Spleen (tissue), 11 donors: Measurements from ENCODE around the gene PTGIR. TPM values are rescaled to one million over a fixed set of nuclear protein-coding genes. Genes with fewer than 3 reads are reported as not detected.

Experiments
- DNase-seq: peaks from one replicate; pipeline ENCODE4 v3.0.0-alpha.2; 2020
- H3K27ac ChIP-seq, 8 donors: fragments of 200-600 bp; sonication (generic) in 7 of 8; 1 replicate in 4 of 8; 2 replicates in 4 of 8; pipeline versions ENCODE4 v1.5.0 to v1.8.0; 2016 to 2021; ENCODE audit warnings: inconsistent platforms in 4 of 8, mild to moderate bottlenecking in 4 of 8, moderate library complexity in 1 of 8
- H3K27me3 ChIP-seq, 7 donors: fragments of 200-600 bp; sonication (generic) in 6 of 7; replicated peaks in 1 of 7; 1 replicate in 4 of 7; 2 replicates in 3 of 7; pipeline versions ENCODE4 v1.5.0 to v1.8.0; 2016 to 2021; ENCODE audit warnings: inconsistent platforms in 3 of 7, mild to moderate bottlenecking in 1 of 7
- H3K36me3 ChIP-seq, 6 donors: fragments of 200-600 bp; sonication (generic) in 5 of 6; 1 replicate in 4 of 6; 2 replicates in 2 of 6; pipeline versions ENCODE4 v1.5.0 to v1.8.0; 2016 to 2021; ENCODE audit warnings: inconsistent platforms in 2 of 6
- H3K4me1 ChIP-seq, 6 donors: fragments of 200-600 bp; sonication (generic) in 5 of 6; 1 replicate in 3 of 6; 2 replicates in 3 of 6; pipeline versions ENCODE4 v1.5.0 to v1.8.0; 2016 to 2021; ENCODE audit warnings: inconsistent platforms in 3 of 6
- H3K4me3 ChIP-seq, 8 donors: fragments of 200-600 bp; sonication (generic) in 7 of 8; 1 replicate in 4 of 8; 2 replicates in 4 of 8; pipeline versions ENCODE4 v1.5.0 to v1.8.0; 2016 to 2021; ENCODE audit warnings: inconsistent platforms in 4 of 8, mild to moderate bottlenecking in 4 of 8, moderate library complexity in 2 of 8
- H3K9me3 ChIP-seq, 8 donors: fragments of 200-600 bp; sonication (generic) in 7 of 8; 1 replicate in 4 of 8; 2 replicates in 4 of 8; pipeline versions ENCODE4 v1.5.0 to v1.8.0; 2016 to 2021; ENCODE audit warnings: inconsistent platforms in 4 of 8
- POLR2A ChIP-seq, 3 donors: fragments of 450-650 bp; IDR thresholded peaks; one replicate each; pipeline ENCODE4 v1.5.1; 2017; ENCODE audit warnings: antibody characterized with exemption in 3 of 3, mild to moderate bottlenecking in 1 of 3
- POLR2AphosphoS5 ChIP-seq, 3 donors: sonication (generic); formaldehyde crosslinking; IDR thresholded peaks; one replicate each; pipeline ENCODE4 v1.5.1; 2017; ENCODE audit warnings: antibody characterized with exemption in 3 of 3
- WGBS, 5 donors: extraction: QIAGEN DNeasy Blood & Tissue Kit in 3 of 5; methylation state at CpG; one replicate each; pipeline versions ENCODE4 v1.1.5 to v1.1.7; 2013 to 2018; 5-methylcytosine and 5-hydroxymethylcytosine counted together
- intact Hi-C: fragments of 100-400 bp; cut with DNase I; formaldehyde crosslinking; loops from one replicate; pipeline ENCODE4 v1.15.0; 2023; ENCODE audit warnings: low total_unique reads
- polyA plus RNA-seq, 3 donors: library from polyadenylated mRNA; stranded (reverse); fragments of 200-250 nt; gene quantifications; one replicate each; pipeline ENCODE4 v1.2.1, GENCODE V29; 2013
- total RNA-seq, 7 donors: library from RNA; depleted of rRNA in 3 of 7; stranded (reverse); fragments of >200 nt in 3 of 7; fragmentation: NEBNext Ultra II Directional in 4 of 7; extraction: Animal tissue kit (Norgen Biotek cat#: 25700) in 4 of 7; gene quantifications; one replicate each; pipeline versions ENCODE4 v1.1.0 to v1.2.1, GENCODE V29; 2016 to 2021
- TF ChIP-seq, protein P1 (sequence below), 11 experiments: fragments of 200-600 bp in 7 of 11; fragments of 450-650 bp in 4 of 11; sonication (generic) in 4 of 11; IDR thresholded peaks in 8 of 11; conservative IDR thresholded peaks in 3 of 11; 1 replicate in 7 of 11; 2 replicates in 4 of 11; pipeline versions ENCODE4 v1.4.0 to v1.8.0; 2016 to 2021; ENCODE audit warnings: antibody characterized with exemption in 11 of 11, inconsistent platforms in 4 of 11, mild to moderate bottlenecking in 1 of 11
- donor health status: healthy with polysubstance abuse.
- donor health status: DM: no; HTN: no; CAD: no; lungs with moderate emphysema.
- donor health status: DM: no; HTN: no; CAD: no.
- donor health status: Bipolar disorder and iron deficiency.
- donor health status: healthy.
- donor health status: DM: no; HTN: no; CAD: no.
- donor health status: DM: yes; HTN: yes; CAD: no.

The PTGIR gene
- total and polyA plus RNA-seq, 10 donors, result 5.4 to 18.6 (median 7.9) TPM

DNA sequence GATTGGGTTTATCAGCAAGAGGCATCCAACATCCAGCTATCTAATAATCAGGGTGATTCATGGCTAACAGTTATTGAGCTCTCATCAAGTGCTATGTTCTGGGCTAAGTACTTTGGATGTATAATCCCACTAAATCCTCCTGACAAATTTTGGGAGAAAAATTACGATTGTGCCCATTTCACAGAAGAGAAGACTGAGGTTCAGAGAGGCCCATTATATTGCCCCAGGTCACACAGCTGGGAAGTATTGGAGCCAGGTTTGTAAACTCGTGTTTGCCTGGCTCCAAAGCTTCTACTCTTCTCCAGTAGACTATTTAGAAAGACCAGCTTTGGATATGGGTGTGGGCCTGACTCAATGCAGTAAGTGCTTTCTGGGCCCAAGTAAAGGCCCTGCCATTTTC, 44.6 kb downstream of the PTGIR start:
- 73 to 97% (median 85%) methylated on average over 2 of the region's 2 CpGs for WGBS, 5 donors
- no peak overlapping the region for H3K27ac ChIP-seq
- peaks cover 0 to 9% (median 2%) of the 10 kb centered on the region in 6 donors for H3K4me1 ChIP-seq
- H3K36me3 ChIP-seq, result no peaks in the 10 kb centered on the region
- TF ChIP-seq POLR2AphosphoS5 (IDR thresholded peaks at IDR 0.05), result no peak
- TF ChIP-seq POLR2A (IDR thresholded peaks at IDR 0.05), result no peak
- TF ChIP-seq, protein P1, sequence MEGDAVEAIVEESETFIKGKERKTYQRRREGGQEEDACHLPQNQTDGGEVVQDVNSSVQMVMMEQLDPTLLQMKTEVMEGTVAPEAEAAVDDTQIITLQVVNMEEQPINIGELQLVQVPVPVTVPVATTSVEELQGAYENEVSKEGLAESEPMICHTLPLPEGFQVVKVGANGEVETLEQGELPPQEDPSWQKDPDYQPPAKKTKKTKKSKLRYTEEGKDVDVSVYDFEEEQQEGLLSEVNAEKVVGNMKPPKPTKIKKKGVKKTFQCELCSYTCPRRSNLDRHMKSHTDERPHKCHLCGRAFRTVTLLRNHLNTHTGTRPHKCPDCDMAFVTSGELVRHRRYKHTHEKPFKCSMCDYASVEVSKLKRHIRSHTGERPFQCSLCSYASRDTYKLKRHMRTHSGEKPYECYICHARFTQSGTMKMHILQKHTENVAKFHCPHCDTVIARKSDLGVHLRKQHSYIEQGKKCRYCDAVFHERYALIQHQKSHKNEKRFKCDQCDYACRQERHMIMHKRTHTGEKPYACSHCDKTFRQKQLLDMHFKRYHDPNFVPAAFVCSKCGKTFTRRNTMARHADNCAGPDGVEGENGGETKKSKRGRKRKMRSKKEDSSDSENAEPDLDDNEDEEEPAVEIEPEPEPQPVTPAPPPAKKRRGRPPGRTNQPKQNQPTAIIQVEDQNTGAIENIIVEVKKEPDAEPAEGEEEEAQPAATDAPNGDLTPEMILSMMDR (IDR thresholded peaks at IDR 0.05 in 8 of 11, conservative IDR thresholded peaks at IDR 0.05 in 3 of 11), result no peak
- no peaks in the 10 kb centered on the region for H3K27me3 ChIP-seq
- DNase-seq, result no peak
- no peak overlapping the region for H3K4me3 ChIP-seq
- intact Hi-C loops, result no loop called here
- H3K9me3 ChIP-seq, result no peaks in the 10 kb centered on the region

DNA sequence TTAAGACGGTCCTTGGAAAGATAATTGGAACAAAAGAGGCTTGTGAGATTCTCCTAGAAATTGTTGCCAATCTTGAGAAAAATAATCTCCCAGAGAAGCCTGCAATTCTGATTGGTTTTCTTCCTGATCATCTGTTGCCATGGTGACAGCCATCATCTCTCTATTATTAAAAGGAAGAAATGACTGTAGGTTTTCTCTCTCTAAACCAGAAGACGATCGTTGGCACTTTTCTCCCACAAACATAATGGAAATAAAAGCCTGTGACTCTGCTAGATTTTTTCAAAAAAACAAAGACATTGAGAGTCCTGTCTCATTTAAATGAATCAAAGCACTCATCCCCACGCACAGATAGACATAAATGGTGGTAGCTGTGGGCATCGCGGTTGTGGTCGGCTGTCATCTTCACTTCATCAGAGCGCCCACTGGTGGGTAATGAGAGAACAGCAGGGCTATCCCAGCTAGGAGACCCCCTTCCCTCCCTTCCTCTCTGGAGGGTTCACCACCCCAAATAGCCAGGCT, 45.5 kb downstream of the PTGIR start:
- TF ChIP-seq POLR2AphosphoS5 (IDR thresholded peaks at IDR 0.05) (no peak), POLR2A (IDR thresholded peaks at IDR 0.05) (no peak)
- TF ChIP-seq, protein P1 (IDR thresholded peaks at IDR 0.05 in 8 of 11, conservative IDR thresholded peaks at IDR 0.05 in 3 of 11), result peak in 4 of 11 experiments; percentile 7 to 42 (median 24)
- no peaks in the 10 kb centered on the region for H3K9me3 ChIP-seq
- peaks cover 0 to 9% (median 2%) of the 10 kb centered on the region in 6 donors for H3K4me1 ChIP-seq
- DNase-seq, result no peak
- 28 to 68% (median 58%) methylated on average over 8 of the region's 8 CpGs for WGBS, 5 donors
- no peaks in the 10 kb centered on the region for H3K36me3 ChIP-seq
- no peak overlapping the region for H3K4me3 ChIP-seq
- intact Hi-C loops, result no loop called here
- no peak overlapping the region for H3K27ac ChIP-seq
- H3K27me3 ChIP-seq, result no peaks in the 10 kb centered on the region

DNA sequence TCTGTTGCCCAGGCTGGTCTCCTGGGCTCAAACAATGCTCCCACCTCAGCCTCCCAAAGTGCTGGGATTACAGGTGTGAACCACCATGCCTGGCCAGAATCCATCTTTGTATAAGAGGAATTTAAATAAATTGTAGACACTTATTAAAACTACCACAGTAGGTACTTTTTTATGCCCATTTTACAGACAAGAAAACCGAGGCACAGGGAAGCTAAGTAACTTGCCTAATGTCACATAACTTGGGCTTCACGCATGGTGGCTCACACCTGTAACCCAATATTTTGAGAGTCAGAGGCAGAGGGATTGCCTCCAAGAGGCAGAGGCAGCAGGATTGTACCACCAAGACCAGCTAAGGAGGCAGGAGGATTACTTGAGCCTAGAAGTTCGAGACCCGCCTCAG, 46.4 kb downstream of the PTGIR start:
- Histone ChIP-seq H3K27me3 (no peaks in the 10 kb centered on the region), H3K4me3 (no peak overlapping the region), H3K36me3 (no peaks in the 10 kb centered on the region), H3K27ac (no peak overlapping the region), H3K9me3 (no peaks in the 10 kb centered on the region), H3K4me1 (peaks cover 0 to 9% (median 2%) of the 10 kb centered on the region in 6 donors)
- intact Hi-C loops, result no loop called here
- no peak for DNase-seq
- 92 to 97% (median 96%) methylated on average over 4 of the region's 4 CpGs for WGBS, 5 donors
- TF ChIP-seq, protein P1 (IDR thresholded peaks at IDR 0.05 in 8 of 11, conservative IDR thresholded peaks at IDR 0.05 in 3 of 11), result no peak
- TF ChIP-seq POLR2A (IDR thresholded peaks at IDR 0.05) (no peak), POLR2AphosphoS5 (IDR thresholded peaks at IDR 0.05) (no peak)

DNA sequence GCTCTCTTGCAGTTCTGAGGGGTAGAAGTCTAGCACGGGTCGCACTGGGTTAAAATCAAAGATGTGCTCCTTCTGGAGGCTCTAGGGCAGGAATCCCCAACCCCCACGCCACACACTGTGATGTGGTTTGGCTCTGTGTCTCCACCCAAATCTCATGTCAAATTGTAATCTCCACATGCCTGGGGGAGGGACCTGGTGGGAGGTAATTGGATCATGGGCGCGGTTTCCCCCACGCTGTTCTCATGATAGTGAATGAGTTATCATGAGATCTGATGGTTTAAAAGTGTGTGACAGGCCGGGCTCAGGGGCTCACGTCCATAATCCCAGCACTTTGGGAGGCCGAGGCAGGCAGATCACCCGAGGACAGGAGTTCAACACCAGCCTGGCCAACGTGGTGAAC, 50.4 kb downstream of the PTGIR start:
- WGBS, 5 donors, result 65 to 89% (median 75%) methylated on average over 11 of the region's 11 CpGs

More for the DNA sequence above, 50.4 kb downstream of the PTGIR start:
- H3K27me3 ChIP-seq, result no peaks in the 10 kb centered on the region
- no peak overlapping the region for H3K4me3 ChIP-seq
- no peak for DNase-seq
- no peaks in the 10 kb centered on the region for H3K9me3 ChIP-seq
- intact Hi-C loops, result no loop called here
- H3K36me3 ChIP-seq, result no peaks in the 10 kb centered on the region
- TF ChIP-seq POLR2A (IDR thresholded peaks at IDR 0.05) (no peak), POLR2AphosphoS5 (IDR thresholded peaks at IDR 0.05) (no peak)
- TF ChIP-seq, protein P1 (IDR thresholded peaks at IDR 0.05 in 8 of 11, conservative IDR thresholded peaks at IDR 0.05 in 3 of 11), result no peak
- H3K27ac ChIP-seq, result no peak overlapping the region
- peaks cover 0 to 9% (median 2%) of the 10 kb centered on the region in 6 donors for H3K4me1 ChIP-seq
